ENCODE results near the gene TXNDC11. TPM values are rescaled to one million over a fixed set of nuclear protein-coding genes. Genes with fewer than 3 reads are reported as not detected.

TXNDC11 gene
- total RNA-seq, 1 donor from 2014 or later: 55.7 TPM

DNA sequence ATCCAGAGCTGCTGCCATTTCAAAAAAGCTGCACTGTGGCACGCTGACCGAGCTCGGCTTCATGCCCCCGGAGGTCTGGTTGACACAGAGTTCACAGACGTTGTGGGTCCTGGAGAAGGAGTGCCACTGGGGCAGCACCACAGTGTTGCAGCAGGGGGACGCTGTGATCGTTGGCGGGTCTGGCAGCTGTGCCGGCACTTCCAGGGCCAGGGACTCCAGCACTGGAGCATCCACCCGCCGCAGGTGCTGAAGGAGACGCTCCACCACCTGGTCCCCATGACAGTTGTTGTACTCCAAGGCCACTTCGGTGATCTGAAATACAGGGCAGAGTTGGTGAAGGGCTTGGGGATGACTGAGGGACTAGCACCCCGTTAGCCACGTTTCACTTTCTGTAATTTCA is 50.9 kb downstream of the TXNDC11 start:
- DNase-seq (ENCODE audit: low spot score): no peak

- no peak for DNase-seq (ENCODE audit: low spot score)
Measured at GRCh38 chr16:11691235-11691634, 51.4 kb downstream of the TXNDC11 start.

DNA sequence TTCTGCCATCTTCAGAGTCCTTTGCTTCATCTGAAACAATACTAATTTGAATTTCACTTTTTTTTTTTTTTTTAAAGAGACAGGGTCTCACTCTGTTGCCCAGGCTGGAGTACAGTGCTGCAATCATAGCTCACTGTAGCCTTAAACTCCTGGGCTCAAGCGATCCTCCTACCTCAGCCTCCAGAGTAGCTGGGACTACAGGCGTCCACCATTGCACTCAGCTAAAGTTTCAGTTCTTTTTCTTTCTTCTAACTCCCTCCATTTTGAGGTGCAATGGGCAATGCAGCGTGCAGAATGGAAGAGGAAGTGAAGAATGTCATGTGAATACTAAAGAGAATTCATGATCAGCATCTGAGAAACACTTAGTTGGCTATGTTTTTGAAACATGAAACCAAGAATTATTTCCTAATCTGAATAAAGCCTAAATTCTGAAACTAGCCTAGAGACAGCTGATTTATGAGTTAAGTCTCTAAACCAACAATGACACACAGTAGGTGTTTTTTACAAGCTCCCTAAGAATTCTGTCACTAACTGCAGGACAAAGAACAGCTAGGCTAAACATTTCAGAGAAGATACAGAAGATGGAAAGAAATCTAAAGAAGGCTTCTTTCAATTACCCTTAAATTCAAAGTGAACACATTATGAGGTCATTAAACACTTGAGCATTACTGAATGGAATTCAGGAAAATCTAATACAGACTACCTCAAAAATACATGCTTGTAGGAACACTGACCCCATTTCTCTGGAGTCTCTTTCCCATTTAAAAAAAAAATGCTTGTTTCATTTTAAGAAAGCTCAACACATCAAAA is 53.4 kb downstream of the TXNDC11 start:
- DNase-seq (ENCODE audit: low spot score): no peak

DNA sequence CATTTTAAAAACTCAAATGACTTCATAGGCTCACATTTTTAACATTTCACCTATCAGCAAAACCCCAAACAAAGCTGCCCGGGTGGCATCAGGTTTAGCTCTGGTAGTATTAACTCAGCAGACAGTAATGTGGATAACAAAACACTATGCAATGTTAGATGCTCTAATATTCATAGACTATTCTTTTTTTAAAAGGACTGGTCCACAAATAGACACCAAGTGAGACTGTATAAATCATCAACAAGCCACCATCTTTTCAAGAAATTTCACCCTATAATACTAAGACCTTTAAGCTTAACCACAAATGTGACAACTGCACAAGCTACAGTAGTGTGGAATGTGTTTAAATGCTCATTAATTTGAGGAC is 54.2 kb downstream of the TXNDC11 start:
- DNase-seq (ENCODE audit: low spot score): no peak

GRCh38 chr16:11687601-11688519 is 54.8 kb downstream of the TXNDC11 start:
- no peak for DNase-seq (ENCODE audit: low spot score)

DNA sequence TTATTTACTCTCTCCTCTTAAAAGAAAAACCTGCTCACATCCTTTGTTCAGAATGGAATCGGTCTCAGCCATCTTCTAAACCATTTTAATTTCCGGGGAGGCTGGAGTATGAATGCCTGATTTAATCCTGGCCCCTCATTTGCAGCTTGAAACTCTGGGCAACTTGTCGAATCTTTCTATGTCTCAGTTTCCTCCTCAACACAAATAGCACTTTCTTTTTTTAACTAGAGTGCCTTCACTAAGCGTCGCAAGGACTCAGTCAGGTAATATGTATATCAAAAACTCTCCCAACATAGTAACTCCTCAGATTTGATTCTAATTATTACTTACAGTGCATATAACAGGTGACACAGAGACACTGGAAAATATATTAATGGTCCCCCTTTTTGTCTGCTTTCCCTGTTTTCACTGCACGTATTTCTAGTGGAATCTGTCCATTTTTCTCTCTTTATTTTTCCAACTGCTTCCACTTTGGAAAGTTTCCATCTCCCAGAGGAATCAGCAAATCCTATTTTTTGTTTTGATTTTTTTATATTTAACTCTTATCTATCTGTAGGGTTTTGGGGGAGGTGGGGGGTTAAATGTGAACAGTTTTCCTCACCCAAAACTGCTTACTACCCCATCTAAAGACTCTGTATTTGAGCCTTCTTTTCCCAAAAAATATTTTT is 55.8 kb downstream of the TXNDC11 start:
- no peak for DNase-seq (ENCODE audit: low spot score)

DNA sequence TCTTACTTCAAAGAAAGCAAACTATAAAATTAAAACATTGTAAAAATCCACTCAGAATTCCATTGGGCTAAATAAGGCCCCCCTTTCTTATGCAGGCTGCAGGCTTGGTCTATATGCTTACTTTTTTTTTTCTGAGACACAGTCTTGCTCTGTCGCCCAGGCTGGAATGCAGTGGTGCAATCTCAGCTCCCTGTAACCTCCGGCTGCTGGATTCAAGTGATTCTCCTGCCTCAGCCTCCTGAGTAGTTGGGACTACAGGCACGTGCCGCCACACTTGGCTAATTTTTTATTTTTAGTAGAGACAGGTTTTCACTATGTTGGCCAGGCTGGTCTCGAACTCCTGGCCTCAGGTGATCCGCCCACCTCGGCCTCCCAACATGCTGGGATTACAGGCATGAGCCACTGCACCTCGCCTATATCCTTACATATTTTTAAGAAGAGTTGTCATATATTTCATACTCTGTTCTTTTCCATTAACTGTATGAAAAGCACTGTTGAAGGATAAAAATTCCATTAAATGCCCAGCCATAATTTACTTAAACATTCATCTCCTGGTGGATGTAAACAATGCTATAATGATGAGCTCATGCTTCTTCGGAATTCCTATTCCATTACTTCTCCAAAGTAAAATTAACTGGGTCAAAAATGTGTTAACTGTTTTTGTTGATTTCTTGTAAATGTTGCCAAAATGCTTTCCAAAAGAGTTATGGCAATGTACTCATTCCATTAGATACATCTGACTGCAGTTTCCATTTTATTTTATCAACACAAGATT is 56.6 kb downstream of the TXNDC11 start:
- no peak for DNase-seq (ENCODE audit: low spot score)

- no peak for DNase-seq (ENCODE audit: low spot score)
Measured at GRCh38 chr16:11684231-11685025, 58.2 kb downstream of the TXNDC11 start.

DNA sequence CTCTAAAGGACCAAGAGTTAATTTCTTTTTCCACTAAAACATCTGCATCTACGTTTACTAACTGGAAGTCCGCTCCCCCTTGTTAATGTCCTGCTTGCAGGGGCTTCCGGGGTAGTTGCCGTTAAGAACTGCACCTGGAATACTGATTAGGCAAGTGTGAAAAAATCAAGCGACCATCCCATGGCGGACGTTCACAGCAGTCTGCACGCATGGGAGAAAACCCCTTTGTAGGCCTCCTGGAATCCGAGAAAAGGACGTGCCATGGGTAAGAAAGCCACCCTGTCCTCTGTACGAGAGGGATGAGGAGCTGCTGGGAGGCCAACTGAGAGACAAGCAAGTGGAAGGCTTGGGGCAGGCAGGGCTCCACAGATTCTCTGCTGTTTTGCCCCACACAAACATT is 59.5 kb downstream of the TXNDC11 start:
- no peak for DNase-seq (ENCODE audit: low spot score)

DNA sequence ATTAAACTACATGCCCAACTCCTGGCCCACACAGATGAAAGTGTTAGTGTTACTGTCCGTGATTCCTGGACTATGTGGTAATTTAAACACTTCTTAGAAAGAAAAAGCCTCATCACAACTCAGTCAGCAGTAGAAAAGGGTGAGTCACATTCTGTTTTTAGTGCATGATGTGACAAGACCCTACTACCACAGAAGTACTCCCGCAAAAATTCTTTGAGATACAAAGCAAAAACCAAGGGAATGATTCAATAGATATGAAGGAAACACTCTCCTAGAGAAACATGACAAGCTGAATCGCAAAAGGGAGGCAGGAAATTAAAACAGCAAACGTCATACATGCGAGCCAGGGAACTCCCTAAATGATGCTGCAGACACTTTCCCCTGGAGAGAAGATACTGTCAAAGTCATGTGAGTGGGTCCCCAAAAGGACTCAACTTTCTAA is 60.0 kb downstream of the TXNDC11 start:
- DNase-seq (ENCODE audit: low spot score): no peak

GRCh38 chr16:11681976-11682654 is 60.5 kb downstream of the TXNDC11 start:
- DNase-seq (ENCODE audit: low spot score): no peak

DNA sequence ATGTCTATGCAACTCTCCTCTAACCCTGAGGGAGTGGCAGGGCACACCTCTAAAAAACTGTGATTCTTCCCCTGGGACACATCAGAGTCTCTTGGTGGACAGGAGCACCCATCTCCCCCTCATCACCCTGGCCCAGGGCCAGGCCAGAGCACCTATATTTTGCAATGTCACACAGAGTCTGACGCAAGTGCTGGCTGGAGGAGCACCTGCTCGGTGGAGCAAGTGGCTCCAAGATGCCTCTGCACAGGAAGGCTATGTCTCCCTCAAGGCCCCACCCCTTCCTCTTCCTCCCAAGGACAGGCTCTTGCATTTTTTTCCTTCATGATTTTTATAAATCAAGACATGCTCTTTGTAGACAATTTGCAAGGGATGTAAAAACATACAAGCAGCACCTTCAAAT is 61.1 kb downstream of the TXNDC11 start:
- no peak for DNase-seq (ENCODE audit: low spot score)

- no peak for DNase-seq (ENCODE audit: low spot score)
Measured at GRCh38 chr16:11679941-11680911, 62.4 kb downstream of the TXNDC11 start.

- DNase-seq (ENCODE audit: low spot score): no peak
Measured at GRCh38 chr16:11679250-11679649, 63.4 kb downstream of the TXNDC11 start.

GRCh38 chr16:11677959-11678881 is 64.4 kb downstream of the TXNDC11 start:
- DNase-seq (ENCODE audit: low spot score): no peak

- no peak for DNase-seq (ENCODE audit: low spot score)
Measured at GRCh38 chr16:11677451-11677951, 65.2 kb downstream of the TXNDC11 start.

GRCh38 chr16:11676799-11677198 is 65.9 kb downstream of the TXNDC11 start:
- no peak for DNase-seq (ENCODE audit: low spot score)

Measured in mucosa of gallbladder (tissue), 1 donor.